ENCODE data around the gene PTEN.

The PTEN gene

GRCh38 chr10:87861566-87861952 lies 1.9 kb upstream of the PTEN start:
- peak overlapping the region; percentile 98 for H3K27ac ChIP-seq
- TF ChIP-seq, protein P1, sequence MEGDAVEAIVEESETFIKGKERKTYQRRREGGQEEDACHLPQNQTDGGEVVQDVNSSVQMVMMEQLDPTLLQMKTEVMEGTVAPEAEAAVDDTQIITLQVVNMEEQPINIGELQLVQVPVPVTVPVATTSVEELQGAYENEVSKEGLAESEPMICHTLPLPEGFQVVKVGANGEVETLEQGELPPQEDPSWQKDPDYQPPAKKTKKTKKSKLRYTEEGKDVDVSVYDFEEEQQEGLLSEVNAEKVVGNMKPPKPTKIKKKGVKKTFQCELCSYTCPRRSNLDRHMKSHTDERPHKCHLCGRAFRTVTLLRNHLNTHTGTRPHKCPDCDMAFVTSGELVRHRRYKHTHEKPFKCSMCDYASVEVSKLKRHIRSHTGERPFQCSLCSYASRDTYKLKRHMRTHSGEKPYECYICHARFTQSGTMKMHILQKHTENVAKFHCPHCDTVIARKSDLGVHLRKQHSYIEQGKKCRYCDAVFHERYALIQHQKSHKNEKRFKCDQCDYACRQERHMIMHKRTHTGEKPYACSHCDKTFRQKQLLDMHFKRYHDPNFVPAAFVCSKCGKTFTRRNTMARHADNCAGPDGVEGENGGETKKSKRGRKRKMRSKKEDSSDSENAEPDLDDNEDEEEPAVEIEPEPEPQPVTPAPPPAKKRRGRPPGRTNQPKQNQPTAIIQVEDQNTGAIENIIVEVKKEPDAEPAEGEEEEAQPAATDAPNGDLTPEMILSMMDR (IDR thresholded peaks at IDR 0.05), result no peak
- no peak for TF ChIP-seq ZFX (IDR thresholded peaks at IDR 0.05; ENCODE audit: borderline replicate concordance)

DNA sequence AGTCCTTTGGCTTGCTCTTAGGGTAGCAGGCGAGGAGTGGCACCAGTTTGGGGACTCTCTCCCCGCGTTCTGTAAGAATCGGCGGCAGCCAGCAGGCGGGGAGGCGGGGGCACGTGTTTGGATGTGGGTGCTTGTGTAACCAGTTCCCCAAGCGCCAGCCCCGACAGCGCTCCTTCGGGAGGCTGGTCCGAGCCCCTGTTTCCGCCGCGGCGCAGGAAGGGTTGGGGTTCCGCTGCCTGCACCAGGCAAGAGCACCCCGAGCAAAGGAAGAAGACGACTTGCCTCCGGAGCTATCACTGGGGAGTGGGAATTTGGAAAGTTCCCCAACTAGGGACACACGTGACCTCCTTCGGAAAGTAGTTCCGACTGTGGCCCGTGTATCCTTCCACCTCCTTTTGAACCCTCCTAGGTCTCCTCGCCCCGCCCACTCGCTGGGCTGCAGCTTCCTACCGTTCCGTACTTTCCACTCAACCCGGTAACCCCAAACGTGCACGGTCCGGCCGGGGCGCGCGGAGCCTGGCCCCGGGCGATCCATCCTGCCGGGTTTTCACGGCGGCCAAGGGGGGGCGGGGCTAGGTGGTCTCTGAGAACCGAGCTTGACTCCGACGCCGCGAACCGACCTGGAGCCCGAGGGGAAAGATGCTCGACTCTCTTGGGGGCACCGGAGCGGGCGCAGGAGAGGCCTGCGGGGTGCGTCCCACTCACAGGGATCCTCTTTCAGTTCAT lies 1.3 kb upstream of the PTEN start:
- TF ChIP-seq ZFX (IDR thresholded peaks at IDR 0.05; ENCODE audit: borderline replicate concordance), result no peak
- TF ChIP-seq, protein P1 (IDR thresholded peaks at IDR 0.05), result no peak
- H3K27ac ChIP-seq, result peak overlapping the region; percentile 98

GRCh38 chr10:87862679-87863052 lies 759 bp upstream of the PTEN start:
- TF ChIP-seq, protein P1 (IDR thresholded peaks at IDR 0.05), result no peak
- no peak for TF ChIP-seq ZFX (IDR thresholded peaks at IDR 0.05; ENCODE audit: borderline replicate concordance)
- peak overlapping the region; percentile 98 for H3K27ac ChIP-seq

DNA sequence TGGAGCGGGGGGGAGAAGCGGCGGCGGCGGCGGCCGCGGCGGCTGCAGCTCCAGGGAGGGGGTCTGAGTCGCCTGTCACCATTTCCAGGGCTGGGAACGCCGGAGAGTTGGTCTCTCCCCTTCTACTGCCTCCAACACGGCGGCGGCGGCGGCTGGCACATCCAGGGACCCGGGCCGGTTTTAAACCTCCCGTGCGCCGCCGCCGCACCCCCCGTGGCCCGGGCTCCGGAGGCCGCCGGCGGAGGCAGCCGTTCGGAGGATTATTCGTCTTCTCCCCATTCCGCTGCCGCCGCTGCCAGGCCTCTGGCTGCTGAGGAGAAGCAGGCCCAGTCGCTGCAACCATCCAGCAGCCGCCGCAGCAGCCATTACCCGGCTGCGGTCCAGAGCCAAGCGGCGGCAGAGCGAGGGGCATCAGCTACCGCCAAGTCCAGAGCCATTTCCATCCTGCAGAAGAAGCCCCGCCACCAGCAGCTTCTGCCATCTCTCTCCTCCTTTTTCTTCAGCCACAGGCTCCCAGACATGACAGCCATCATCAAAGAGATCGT lies 598 bp downstream of the PTEN start:
- peak overlapping the region; percentile 98 for H3K27ac ChIP-seq

DNA sequence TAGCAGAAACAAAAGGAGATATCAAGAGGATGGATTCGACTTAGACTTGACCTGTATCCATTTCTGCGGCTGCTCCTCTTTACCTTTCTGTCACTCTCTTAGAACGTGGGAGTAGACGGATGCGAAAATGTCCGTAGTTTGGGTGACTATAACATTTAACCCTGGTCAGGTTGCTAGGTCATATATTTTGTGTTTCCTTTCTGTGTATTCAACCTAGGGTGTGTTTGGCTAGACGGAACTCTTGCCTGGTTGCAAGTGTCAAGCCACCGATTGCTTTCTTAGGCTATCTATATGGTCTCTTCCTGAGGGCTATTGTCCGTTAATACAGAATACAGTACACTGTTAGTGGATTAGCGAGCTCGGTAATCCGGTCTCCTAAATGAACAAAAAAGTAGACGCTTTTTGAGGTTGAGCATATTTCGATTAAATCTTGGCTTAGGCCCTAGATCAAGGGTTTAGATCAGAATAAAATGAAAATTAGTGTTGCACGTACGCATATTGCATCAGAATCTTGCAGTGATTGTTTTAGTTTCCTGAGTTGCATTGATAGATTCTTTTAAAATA lies 1.2 kb downstream of the PTEN start:
- H3K27ac ChIP-seq, result peak overlapping the region; percentile 98
- no peak for TF ChIP-seq ZFX (IDR thresholded peaks at IDR 0.05; ENCODE audit: borderline replicate concordance)
- TF ChIP-seq, protein P1 (IDR thresholded peaks at IDR 0.05), result no peak

DNA sequence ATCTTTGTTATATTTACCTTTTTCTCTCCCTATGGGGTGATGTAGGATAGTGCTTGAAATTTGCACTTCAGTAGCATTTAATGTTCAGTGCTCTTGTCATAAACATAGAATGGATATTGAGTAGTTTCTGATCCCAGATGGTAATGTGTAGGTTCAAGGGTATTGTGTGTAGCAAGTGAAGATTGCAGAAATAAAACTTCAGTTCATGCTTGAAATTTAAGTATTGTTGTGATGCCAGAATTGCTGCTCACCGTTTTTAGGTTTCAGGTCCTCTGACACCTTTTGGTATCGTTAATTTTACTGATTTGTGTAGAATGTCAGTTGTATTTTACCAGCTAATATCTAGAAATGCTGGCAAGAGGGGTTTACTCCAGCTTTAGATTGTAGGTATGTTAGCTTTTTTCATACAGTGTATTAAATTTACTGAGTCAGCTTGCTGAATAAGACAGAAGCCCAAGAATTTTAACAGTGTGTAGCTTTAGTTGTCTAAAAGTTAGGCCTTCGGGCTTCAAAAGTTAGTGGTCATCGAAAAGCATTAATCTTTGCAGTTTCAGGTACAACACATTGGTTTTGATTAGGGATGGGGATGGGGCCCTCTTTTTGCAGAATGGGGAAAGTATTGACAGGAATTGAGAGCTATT lies 1.9 kb downstream of the PTEN start:
- H3K27ac ChIP-seq, result peak overlapping the region; percentile 98
- TF ChIP-seq ZFX (IDR thresholded peaks at IDR 0.05; ENCODE audit: borderline replicate concordance), result no peak
- TF ChIP-seq, protein P1 (IDR thresholded peaks at IDR 0.05), result no peak

DNA sequence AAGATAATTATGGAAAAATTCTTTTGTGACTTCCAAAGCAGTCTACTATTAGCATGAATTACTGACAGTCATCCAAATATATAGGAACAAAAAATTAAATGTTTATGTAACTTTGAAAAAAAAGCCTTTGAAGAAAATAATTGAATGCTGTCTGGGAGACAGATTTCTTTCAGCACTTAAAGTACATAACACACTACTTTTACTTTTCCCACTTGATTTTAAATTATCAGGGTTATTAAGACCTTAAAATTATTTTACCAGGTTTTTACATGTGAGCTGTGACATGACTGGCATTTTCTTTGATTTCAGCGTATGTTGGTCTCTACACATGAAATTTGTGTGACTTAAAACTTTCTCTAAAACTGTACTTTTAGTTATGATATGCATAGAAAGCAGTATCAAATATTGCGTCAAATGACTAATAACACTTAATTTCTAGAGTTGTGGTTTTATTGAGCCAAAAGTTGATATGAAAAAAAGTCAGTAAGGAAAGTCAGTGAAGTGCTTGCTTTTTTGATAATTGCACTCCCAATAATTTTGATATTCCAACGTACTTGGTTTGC lies 3.1 kb downstream of the PTEN start:
- TF ChIP-seq, protein P1 (IDR thresholded peaks at IDR 0.05), result no peak
- no peak for TF ChIP-seq ZFX (IDR thresholded peaks at IDR 0.05; ENCODE audit: borderline replicate concordance)
- H3K27ac ChIP-seq, result no peak overlapping the region

Data from 22Rv1 (cell line).